DOHH2 (cell line): ENCODE results near the gene TRAF3IP3.

Experiments
- H3F3A ChIP-seq: fragments of 200-600 bp; sonication (generic), shearing (Covaris generic); 2 replicates; pipeline ENCODE4 v1.6.0; 2016; ENCODE audit warnings: antibody characterized with exemption, mild to moderate bottlenecking; ENCODE audit not compliant: control insufficient read depth, insufficient read depth
- H3K27ac ChIP-seq: fragments of 200-600 bp; sonication (generic); 2 replicates; pipeline ENCODE4 v1.5.1; 2014; ENCODE audit warnings: low read depth, mild to moderate bottlenecking, low read length, moderate library complexity
- H3K27me3 ChIP-seq: fragments of 200-600 bp; sonication (generic); 2 replicates; pipeline ENCODE4 v1.6.1; 2014; ENCODE audit warnings: mild to moderate bottlenecking, low read length, mixed read lengths; ENCODE audit not compliant: control insufficient read depth
- H3K36me3 ChIP-seq: fragments of 200-600 bp; sonication (generic); 2 replicates; pipeline ENCODE4 v1.6.1; 2014; ENCODE audit warnings: mild to moderate bottlenecking, low read length, moderate library complexity, mixed read lengths; ENCODE audit not compliant: control insufficient read depth
- H3K4me1 ChIP-seq: fragments of 200-600 bp; sonication (generic); 2 replicates; pipeline ENCODE4 v1.6.1; 2014; ENCODE audit warnings: mild to moderate bottlenecking, low read length, mixed read lengths; ENCODE audit not compliant: control insufficient read depth
- H3K4me2 ChIP-seq: fragments of 200-600 bp; sonication (generic); 2 replicates; pipeline ENCODE4 v1.6.0; 2014; ENCODE audit warnings: mild to moderate bottlenecking, low read length, moderate library complexity
- H3K4me3 ChIP-seq: fragments of 200-600 bp; sonication (generic); 2 replicates; pipeline ENCODE4 v1.5.1; 2014; ENCODE audit warnings: mild to moderate bottlenecking, low read length, mixed read lengths
- H3K79me2 ChIP-seq: fragments of 200-600 bp; sonication (generic); 2 replicates; pipeline ENCODE4 v1.6.1; 2014; ENCODE audit warnings: mild to moderate bottlenecking, low read length, mixed read lengths; ENCODE audit not compliant: control insufficient read depth
- H3K9me2 ChIP-seq: fragments of 200-600 bp; sonication (generic); replicated peaks from 2 replicates; pipeline ENCODE4 v1.6.1; 2014; ENCODE audit warnings: mild to moderate bottlenecking, low read length, mixed read lengths; ENCODE audit not compliant: control insufficient read depth
- H3K9me3 ChIP-seq: fragments of 200-600 bp; sonication (generic); 2 replicates; pipeline ENCODE4 v1.6.1; 2014; ENCODE audit warnings: antibody characterized with exemption, low read length, mixed read lengths; ENCODE audit not compliant: control insufficient read depth, insufficient read depth
- H4K20me1 ChIP-seq: fragments of 200-600 bp; sonication (generic); 2 replicates; pipeline ENCODE4 v1.6.0; 2014; ENCODE audit warnings: low read depth, mild to moderate bottlenecking, antibody characterized with exemption, low read length, moderate library complexity; ENCODE audit not compliant: control insufficient read depth, insufficient read depth
- CTCF ChIP-seq: fragments of 200-600 bp; sonication (generic); IDR thresholded peaks from one replicate; pipeline ENCODE4 v1.5.1; 2014; ENCODE audit warnings: antibody characterized with exemption, mild to moderate bottlenecking, low read depth, low read length; ENCODE audit not compliant: poor library complexity, severe bottlenecking
- EZH2phosphoT487 ChIP-seq: fragments of 200-600 bp; sonication (generic); IDR thresholded peaks from 2 replicates; pipeline ENCODE4 v1.6.1; 2017; ENCODE audit warnings: borderline replicate concordance, mild to moderate bottlenecking, antibody characterized with exemption, low read length, moderate library complexity, mixed read lengths

TRAF3IP3 gene

GRCh38 chr1:209738270-209738669 lies 17.6 kb upstream of the TRAF3IP3 start:
- Histone ChIP-seq H3F3A (no peaks in the 10 kb centered on the region), H3K27me3 (peaks cover 3% of the 10 kb centered on the region), H3K9me2 (no peaks in the 10 kb centered on the region), H3K9me3 (no peaks in the 10 kb centered on the region), H3K79me2 (no peaks in the 10 kb centered on the region), H4K20me1 (no peaks in the 10 kb centered on the region), H3K4me2 (no peak overlapping the region), H3K27ac (no peak overlapping the region), H3K4me3 (no peak overlapping the region), H3K4me1 (no peaks in the 10 kb centered on the region), H3K36me3 (no peaks in the 10 kb centered on the region)
- TF ChIP-seq CTCF (no peak), EZH2phosphoT487 (no peak)

GRCh38 chr1:209741193-209741592 lies 14.7 kb upstream of the TRAF3IP3 start:
- no peaks in the 10 kb centered on the region for H3F3A ChIP-seq
- H3K9me2 ChIP-seq, result no peaks in the 10 kb centered on the region
- H3K4me1 ChIP-seq, result no peaks in the 10 kb centered on the region
- no peaks in the 10 kb centered on the region for H3K9me3 ChIP-seq
- H3K27ac ChIP-seq, result no peak overlapping the region
- TF ChIP-seq EZH2phosphoT487 (no peak), CTCF (no peak)
- H4K20me1 ChIP-seq, result no peaks in the 10 kb centered on the region
- H3K27me3 ChIP-seq, result peaks cover 3% of the 10 kb centered on the region; the same call in 1 of the 2 replicates
- H3K36me3 ChIP-seq, result no peaks in the 10 kb centered on the region
- H3K4me3 ChIP-seq, result no peak overlapping the region
- no peak overlapping the region for H3K4me2 ChIP-seq
- no peaks in the 10 kb centered on the region for H3K79me2 ChIP-seq

- Histone ChIP-seq H3K9me2 (no peaks in the 10 kb centered on the region), H3K4me2 (no peak overlapping the region), H3F3A (no peaks in the 10 kb centered on the region), H3K9me3 (no peaks in the 10 kb centered on the region), H3K79me2 (no peaks in the 10 kb centered on the region), H3K27ac (no peak overlapping the region), H3K36me3 (no peaks in the 10 kb centered on the region), H3K4me3 (no peak overlapping the region), H3K27me3 (peaks cover 9% of the 10 kb centered on the region; the same call in 1 of the 2 replicates), H4K20me1 (no peaks in the 10 kb centered on the region), H3K4me1 (no peaks in the 10 kb centered on the region)
- TF ChIP-seq EZH2phosphoT487, result no peak
- TF ChIP-seq CTCF, result no peak
These were observed 14.0 kb upstream of the TRAF3IP3 start for GRCh38 chr1:209741889-209742288.
